ENCODE data around the gene ELAC1.

The ELAC1 gene

DNA sequence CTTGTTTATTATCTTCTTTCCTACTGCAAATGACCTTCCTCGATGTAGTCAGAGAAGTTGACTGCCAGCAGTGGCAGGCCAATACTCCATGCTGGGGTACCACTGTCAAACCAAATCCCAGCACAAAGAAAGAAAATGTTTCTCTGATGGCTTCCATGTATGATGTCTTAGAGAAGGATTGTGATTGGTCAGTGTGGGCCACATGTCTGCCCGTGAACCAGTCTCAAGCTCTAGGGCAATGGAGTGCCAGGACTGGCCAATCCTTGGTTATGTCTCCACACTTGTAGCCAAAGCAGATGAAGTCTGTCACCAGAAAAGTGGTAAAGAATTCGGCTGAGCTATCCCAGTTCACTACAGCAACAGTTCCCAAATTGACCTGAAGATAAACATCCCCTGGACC, 44.6 kb downstream of the ELAC1 start:
- Histone ChIP-seq H3F3A (ENCODE audit: insufficient read depth, low read length) (no peaks in the 10 kb centered on the region), H3K4me3 (ENCODE audit: low read depth, low read length, poor library complexity, severe bottlenecking) (no peak overlapping the region), H3K27ac (ENCODE audit: low read depth, low read length, poor library complexity, severe bottlenecking) (no peak overlapping the region), H3K9me2 (ENCODE audit: low read depth, low read length) (no peaks in the 10 kb centered on the region), H3K27me3 (ENCODE audit: insufficient read depth, low read length) (no peaks in the 10 kb centered on the region), H3K79me2 (ENCODE audit: insufficient read depth, low read length) (no peaks in the 10 kb centered on the region), H3K9me3 (ENCODE audit: low read length) (peaks cover 4% of the 10 kb centered on the region; the same call in 1 of the 2 replicates), H3K9ac (ENCODE audit: low read length) (no peak overlapping the region), H4K20me1 (ENCODE audit: insufficient read depth, low read length) (no peaks in the 10 kb centered on the region), H3K4me1 (ENCODE audit: insufficient read depth, low read length, severe bottlenecking) (no peaks in the 10 kb centered on the region), H2AFZ (ENCODE audit: low read length) (no peak overlapping the region), H3K4me2 (ENCODE audit: low read length) (no peak overlapping the region), H3K36me3 (ENCODE audit: insufficient read depth, low read length) (no peaks in the 10 kb centered on the region)
- no peak for TF ChIP-seq EZH2 (IDR thresholded peaks at IDR 0.05; ENCODE audit: borderline replicate concordance, low read length)
- TF ChIP-seq, protein P1, sequence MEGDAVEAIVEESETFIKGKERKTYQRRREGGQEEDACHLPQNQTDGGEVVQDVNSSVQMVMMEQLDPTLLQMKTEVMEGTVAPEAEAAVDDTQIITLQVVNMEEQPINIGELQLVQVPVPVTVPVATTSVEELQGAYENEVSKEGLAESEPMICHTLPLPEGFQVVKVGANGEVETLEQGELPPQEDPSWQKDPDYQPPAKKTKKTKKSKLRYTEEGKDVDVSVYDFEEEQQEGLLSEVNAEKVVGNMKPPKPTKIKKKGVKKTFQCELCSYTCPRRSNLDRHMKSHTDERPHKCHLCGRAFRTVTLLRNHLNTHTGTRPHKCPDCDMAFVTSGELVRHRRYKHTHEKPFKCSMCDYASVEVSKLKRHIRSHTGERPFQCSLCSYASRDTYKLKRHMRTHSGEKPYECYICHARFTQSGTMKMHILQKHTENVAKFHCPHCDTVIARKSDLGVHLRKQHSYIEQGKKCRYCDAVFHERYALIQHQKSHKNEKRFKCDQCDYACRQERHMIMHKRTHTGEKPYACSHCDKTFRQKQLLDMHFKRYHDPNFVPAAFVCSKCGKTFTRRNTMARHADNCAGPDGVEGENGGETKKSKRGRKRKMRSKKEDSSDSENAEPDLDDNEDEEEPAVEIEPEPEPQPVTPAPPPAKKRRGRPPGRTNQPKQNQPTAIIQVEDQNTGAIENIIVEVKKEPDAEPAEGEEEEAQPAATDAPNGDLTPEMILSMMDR (IDR thresholded peaks at IDR 0.05; ENCODE audit: low read length): no peak

DNA sequence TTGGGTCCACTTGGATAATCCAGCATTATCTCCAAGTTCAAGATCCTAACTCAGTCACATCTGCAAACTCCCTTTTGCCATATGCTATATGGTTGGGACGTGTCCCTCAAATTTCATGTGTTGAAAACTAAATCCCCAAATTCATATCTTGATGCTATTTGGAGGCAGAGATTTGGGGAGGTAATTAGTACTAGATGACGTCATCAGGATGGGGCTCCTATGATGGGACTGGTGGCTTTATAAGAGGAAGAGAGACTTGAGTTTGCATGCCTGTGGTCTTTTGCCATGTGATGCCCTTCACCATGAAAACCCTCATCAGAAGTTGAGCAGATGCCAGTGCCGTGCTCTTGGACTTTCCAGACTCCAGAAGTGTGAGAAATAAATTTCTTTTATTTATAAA, 45.4 kb downstream of the ELAC1 start:
- H3K27me3 ChIP-seq (ENCODE audit: insufficient read depth, low read length): no peaks in the 10 kb centered on the region
- no peaks in the 10 kb centered on the region for H3K4me1 ChIP-seq (ENCODE audit: insufficient read depth, low read length, severe bottlenecking)
- no peaks in the 10 kb centered on the region for H4K20me1 ChIP-seq (ENCODE audit: insufficient read depth, low read length)
- TF ChIP-seq, protein P1 (IDR thresholded peaks at IDR 0.05; ENCODE audit: low read length): no peak
- no peak for TF ChIP-seq EZH2 (IDR thresholded peaks at IDR 0.05; ENCODE audit: borderline replicate concordance, low read length)
- no peaks in the 10 kb centered on the region for H3K79me2 ChIP-seq (ENCODE audit: insufficient read depth, low read length)
- no peaks in the 10 kb centered on the region for H3F3A ChIP-seq (ENCODE audit: insufficient read depth, low read length)
- H2AFZ ChIP-seq (ENCODE audit: low read length): no peak overlapping the region
- H3K9me2 ChIP-seq (ENCODE audit: low read depth, low read length): no peaks in the 10 kb centered on the region
- no peak overlapping the region for H3K9ac ChIP-seq (ENCODE audit: low read length)
- H3K9me3 ChIP-seq (ENCODE audit: low read length): peaks cover 4% of the 10 kb centered on the region; the same call in 1 of the 2 replicates
- H3K4me3 ChIP-seq (ENCODE audit: low read depth, low read length, poor library complexity, severe bottlenecking): no peak overlapping the region
- no peak overlapping the region for H3K4me2 ChIP-seq (ENCODE audit: low read length)
- no peaks in the 10 kb centered on the region for H3K36me3 ChIP-seq (ENCODE audit: insufficient read depth, low read length)
- H3K27ac ChIP-seq (ENCODE audit: low read depth, low read length, poor library complexity, severe bottlenecking): no peak overlapping the region

DNA sequence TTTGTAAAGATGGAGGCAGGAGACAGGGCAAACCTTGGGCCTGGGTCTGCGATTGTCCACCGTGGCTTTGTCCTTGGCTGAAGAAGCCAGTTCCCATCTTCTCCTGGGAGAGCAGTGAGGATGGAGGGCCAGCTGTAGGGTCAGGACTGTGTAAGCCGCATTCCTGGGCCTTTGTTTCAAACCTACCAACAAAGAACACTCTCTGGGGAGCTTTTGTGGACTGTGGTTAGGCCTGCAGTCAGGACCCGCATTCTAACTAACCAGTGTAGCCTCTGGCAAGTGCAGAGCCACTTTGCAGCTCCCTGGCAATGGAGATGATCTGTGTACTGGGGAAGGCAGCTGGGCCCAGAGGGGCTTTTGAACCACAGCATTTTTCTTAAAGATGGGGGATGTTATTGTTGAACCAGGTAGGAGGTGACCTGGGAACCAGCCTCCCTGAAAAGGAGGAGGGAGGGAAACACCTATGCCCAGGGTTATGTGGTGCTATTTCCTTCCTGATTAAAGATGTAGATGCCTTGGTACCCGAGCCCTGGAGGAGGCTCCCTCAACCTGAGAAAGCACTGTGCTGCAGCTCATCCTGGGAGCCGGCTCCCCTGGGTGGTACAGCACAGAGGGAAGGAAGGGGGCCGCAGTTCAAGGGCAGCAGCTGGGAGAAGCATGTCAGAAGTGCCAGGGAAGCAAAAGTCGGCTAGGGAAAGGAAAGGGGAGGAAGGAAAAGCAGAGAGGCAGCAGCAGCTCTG, 49.5 kb downstream of the ELAC1 start:
- Histone ChIP-seq H2AFZ (ENCODE audit: low read length) (no peak overlapping the region), H3K9ac (ENCODE audit: low read length) (no peak overlapping the region), H4K20me1 (ENCODE audit: insufficient read depth, low read length) (no peaks in the 10 kb centered on the region), H3K4me1 (ENCODE audit: insufficient read depth, low read length, severe bottlenecking) (no peaks in the 10 kb centered on the region), H3K27ac (ENCODE audit: low read depth, low read length, poor library complexity, severe bottlenecking) (no peak overlapping the region), H3K36me3 (ENCODE audit: insufficient read depth, low read length) (0 out of 2 replicates have a peak, but pooled peaks cover 4% of the 10 kb centered on the region), H3K27me3 (ENCODE audit: insufficient read depth, low read length) (no peaks in the 10 kb centered on the region), H3K4me2 (ENCODE audit: low read length) (no peak overlapping the region), H3K79me2 (ENCODE audit: insufficient read depth, low read length) (no peaks in the 10 kb centered on the region), H3K9me3 (ENCODE audit: low read length) (peaks cover 4% of the 10 kb centered on the region; the same call in 1 of the 2 replicates), H3K4me3 (ENCODE audit: low read depth, low read length, poor library complexity, severe bottlenecking) (no peak overlapping the region), H3K9me2 (ENCODE audit: low read depth, low read length) (no peaks in the 10 kb centered on the region), H3F3A (ENCODE audit: insufficient read depth, low read length) (no peaks in the 10 kb centered on the region)
- TF ChIP-seq, protein P1 (IDR thresholded peaks at IDR 0.05; ENCODE audit: low read length): no peak
- TF ChIP-seq EZH2 (IDR thresholded peaks at IDR 0.05; ENCODE audit: borderline replicate concordance, low read length): no peak
